Kasumi-1 (cell line): ENCODE results near the gene ARRDC3.
A peak's percentile ranks its signal among the peaks of the same experiment; 100 is the strongest.
"Not testable (repeated sequence)": the region's sequence is repeated elsewhere in the genome, so short reads cannot be mapped to it uniquely, and the experiment has no call there.

Experiments
- DNase-seq, 2 experiments: peaks; one replicate each; lab custom pipeline; 2025; lab: John Stamatoyannopoulos, UW

The ARRDC3 gene, protein sequence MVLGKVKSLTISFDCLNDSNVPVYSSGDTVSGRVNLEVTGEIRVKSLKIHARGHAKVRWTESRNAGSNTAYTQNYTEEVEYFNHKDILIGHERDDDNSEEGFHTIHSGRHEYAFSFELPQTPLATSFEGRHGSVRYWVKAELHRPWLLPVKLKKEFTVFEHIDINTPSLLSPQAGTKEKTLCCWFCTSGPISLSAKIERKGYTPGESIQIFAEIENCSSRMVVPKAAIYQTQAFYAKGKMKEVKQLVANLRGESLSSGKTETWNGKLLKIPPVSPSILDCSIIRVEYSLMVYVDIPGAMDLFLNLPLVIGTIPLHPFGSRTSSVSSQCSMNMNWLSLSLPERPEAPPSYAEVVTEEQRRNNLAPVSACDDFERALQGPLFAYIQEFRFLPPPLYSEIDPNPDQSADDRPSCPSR

GRCh38 chr5:91383027-91383955, at the start of gene ARRDC3:
TSS of gene ARRDC3 (minus strand) at chr5:91383317. CDS start at chr5:91383092, 225 bp downstream.
- DNase-seq: peak; percentile 96

GRCh38 chr5:91430949-91431348, 47.8 kb upstream of the ARRDC3 start:
- DNase-seq: no peak

GRCh38 chr5:91424638-91425436, 41.7 kb upstream of the ARRDC3 start:
- no peak for DNase-seq

DNA sequence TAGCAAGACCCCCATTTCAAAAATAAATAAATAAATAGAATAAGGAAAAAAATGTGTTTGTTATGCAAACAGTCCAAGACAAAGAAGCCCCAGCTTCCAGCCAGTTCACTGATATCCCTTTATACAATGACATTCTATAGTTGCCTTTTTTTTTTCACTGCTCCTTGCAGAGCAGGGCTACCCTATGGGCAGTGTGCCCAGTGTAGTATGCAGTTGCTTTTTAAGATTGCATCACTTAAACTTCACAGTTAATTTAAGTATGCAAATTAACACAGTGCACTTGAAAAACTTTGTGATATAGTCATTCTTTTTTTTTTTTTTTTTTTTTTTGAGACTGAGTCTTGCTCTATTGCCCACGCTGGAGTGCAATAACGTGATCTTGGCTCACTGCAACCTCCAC, 40.8 kb upstream of the ARRDC3 start:
- no peak for DNase-seq

GRCh38 chr5:91420879-91421278, 37.8 kb upstream of the ARRDC3 start:
- DNase-seq: peak in 1 of 2 experiments; percentile 22

DNA sequence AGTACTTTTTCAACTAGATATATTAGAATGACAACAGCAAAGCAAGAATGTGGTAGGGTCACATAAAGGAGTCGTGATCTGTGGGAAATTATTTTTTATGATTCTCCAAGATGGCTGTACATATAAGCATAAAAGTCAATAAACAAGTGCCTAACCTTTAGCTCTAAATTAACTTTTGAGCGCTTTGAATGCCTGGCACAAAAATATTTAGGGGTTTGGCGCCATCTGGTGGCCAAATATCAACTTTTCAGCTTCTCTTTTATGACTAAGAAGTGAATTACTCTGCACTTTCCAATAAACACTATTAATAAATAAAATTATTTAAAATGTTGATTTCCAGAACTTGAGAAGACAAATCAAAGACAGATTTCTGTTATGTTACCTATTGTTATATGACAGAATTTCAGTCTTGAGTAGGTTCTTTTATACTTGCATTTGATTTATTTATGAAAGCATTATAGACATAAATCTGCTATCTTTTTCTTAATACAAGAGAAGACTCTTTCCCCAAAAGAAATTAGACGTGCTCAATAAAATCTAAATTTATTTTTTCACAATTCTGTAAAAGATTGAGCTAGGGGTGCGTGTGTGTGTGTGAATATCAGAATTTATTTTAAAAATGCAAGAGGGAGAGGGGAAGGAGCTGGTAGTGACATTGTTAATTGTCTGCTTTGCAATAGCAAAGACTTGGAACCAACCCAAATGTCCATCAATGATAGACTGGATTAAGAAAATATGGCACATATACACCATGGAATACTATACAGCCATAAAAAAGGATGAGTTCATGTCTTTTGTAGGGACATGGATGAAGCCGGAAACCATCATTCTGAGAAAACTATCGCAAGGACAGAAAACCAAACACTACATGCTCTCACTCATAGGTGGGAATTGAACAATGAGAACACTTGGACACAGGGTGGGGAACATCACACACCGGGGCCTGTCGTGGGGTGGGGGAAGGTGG, 36.7 kb upstream of the ARRDC3 start:
- peak; percentile 60 to 72 for DNase-seq

GRCh38 chr5:91419136-91419535, 36.0 kb upstream of the ARRDC3 start:
- no peak for DNase-seq

GRCh38 chr5:91418158-91418557, 35.0 kb upstream of the ARRDC3 start:
- DNase-seq: no peak

- DNase-seq: no peak
These were observed 34.1 kb upstream of the ARRDC3 start for GRCh38 chr5:91417219-91417618.

DNA sequence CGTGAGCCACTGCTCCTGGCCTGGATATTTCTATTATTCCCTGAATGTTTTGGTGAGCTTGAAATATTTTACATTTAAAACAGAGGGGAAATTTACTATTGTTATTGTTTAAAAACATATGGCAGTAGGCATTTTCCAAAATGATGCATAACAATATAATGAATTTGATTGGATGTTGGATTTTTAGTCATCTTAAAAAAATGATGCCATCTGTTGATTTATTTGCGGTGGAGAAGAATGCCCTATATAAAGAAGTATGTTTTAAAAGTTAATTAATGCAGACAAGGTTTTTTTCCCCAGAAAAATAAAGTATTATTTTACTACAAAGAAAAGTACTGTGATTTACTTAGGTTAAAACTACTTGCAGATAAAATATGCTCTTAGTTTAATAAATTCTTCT, 33.4 kb upstream of the ARRDC3 start:
- no peak for DNase-seq

DNA sequence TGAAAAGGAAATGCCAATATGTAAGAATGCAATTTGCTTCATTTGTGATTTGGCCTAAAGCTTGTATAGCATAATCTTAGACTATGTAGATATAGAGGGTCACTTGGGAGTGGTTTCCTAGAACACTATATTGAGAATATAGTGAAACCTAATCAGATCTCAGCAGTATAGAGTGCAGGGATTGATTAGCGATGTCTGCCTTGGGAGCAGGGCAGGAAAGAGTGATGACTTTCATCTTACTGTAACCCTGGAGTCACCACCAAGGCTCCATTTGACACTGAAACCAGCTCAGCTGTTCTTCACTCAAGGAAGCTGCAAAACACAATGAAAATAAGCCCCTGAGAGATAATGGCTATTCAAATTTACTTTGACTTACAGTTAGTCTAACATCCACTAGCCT, 26.2 kb upstream of the ARRDC3 start:
- DNase-seq: no peak

DNA sequence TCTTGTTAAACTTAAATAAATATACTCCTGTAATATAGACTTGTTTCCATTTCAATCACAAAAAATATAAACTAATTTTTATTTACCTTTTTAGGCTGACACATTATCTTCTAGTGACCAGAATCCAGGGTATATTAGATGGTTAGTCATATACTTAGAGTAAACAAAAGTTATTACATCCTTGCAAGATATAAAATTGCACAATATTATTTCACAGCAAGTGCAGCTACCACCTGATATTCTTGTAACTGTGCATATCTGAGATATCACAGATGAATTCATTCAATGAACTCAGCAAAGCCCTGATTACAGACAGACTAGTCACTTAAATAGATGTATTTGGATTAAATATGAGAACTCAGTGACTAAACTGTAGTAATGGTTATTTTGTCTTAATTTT, 25.6 kb upstream of the ARRDC3 start:
- DNase-seq: no peak

- no peak for DNase-seq
These were observed 24.1 kb upstream of the ARRDC3 start for GRCh38 chr5:91407204-91407603.

DNA sequence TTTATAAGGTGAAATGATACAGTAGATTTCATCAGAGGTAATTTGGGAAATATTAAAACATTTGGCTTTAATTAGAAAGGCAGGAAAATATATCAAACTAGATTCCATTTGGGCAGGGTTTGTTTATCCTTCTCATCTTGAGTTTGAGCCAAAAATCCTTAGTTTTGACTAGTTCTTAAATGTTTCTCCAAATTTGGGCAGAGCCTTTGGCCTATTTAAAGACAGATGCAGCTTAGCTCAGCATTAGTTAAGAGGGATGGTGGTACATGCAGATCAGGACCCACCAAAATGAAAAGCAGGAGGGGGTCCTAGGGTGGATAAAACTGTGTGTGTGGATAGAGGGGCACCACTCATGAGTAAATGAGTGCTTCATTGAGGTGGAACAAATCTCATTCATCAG, 20.3 kb upstream of the ARRDC3 start:
- no peak for DNase-seq

DNA sequence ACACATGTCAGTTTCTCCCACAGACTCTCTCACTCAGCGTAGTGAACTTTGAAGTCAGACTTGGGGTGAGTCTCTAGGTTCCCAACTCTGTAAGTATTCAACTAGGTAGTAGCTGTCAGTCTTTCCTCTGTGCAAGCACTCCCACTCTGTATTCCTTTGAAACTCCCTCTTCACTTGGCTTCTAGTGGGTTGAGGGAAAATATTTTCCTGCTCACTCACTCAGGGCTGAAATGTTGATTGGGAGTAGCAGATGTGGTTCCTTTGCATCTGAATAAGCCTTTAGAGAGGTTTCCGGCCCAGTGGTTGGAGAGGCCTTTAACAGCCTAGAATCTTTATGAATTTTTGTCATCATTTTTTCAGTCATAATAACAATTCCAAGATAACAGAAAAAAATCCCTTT, 18.1 kb upstream of the ARRDC3 start:
- DNase-seq: no peak

DNA sequence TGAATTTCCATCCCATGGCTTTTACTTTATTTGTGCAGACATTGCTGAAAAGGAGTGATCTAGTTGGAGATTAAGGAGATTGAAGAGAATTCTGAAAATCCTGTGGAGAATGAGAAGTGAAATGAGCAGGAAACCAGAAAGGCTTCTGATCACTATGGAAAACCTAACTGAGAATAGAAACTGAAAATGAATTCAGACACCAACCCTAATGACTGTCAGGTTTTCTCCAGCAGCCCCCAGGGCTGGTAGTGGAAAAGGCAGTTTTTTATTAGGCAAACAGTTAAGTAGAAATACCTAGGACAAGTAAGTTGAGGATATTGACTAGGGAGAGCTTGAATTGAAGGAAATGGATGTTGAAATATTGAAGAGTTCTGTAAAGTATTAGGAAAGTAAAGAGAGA, 14.7 kb upstream of the ARRDC3 start:
- no peak for DNase-seq

- no peak for DNase-seq
These were observed 7.2 kb upstream of the ARRDC3 start for GRCh38 chr5:91390268-91390667.

DNA sequence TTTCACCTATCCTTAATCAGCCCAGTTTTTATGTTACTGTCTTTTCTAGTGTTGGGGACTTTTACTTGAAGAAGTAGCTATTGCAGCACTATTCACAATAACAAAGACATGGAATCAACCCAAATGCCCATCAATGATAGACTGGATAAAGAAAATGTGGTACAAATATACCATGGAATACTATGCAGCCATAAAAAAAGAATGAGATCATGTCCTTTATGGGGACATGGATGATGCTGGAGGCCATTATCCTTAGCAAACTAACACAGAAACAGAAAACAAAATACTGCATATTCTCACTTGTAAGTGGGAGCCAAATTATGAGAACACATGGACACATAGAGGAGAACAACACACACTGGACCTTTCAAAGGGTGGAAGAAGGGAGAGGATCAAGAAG, 6.4 kb upstream of the ARRDC3 start:
- DNase-seq: not testable (repeated sequence)

GRCh38 chr5:91388362-91388761, 5.2 kb upstream of the ARRDC3 start:
- no peak for DNase-seq

- DNase-seq: peak in 1 of 2 experiments; percentile 48
These were observed 3.0 kb upstream of the ARRDC3 start for GRCh38 chr5:91386120-91386519.

GRCh38 chr5:91385596-91385995, 2.5 kb upstream of the ARRDC3 start:
- not testable (repeated sequence) for DNase-seq
